H1 (cell line): ENCODE measurements around the gene LDHAL6A. TPM values are rescaled to one million over a fixed set of nuclear protein-coding genes. Genes with fewer than 3 reads are reported as not detected.

Source experiments
- CTCF ChIA-PET: fragments of 300-600 bp; sonication (Branson Sonifier 250); formaldehyde crosslinking; loops from one replicate; lab custom pipeline; 2021; ENCODE audit not compliant: partially characterized antibody; lab: Charles Lee
- POLR2A ChIA-PET: fragments of 300-600 bp; sonication (Branson Sonifier 250); formaldehyde crosslinking; loops from one replicate; lab custom pipeline; 2021; ENCODE audit warnings: inconsistent platforms; ENCODE audit not compliant: partially characterized antibody; lab: Charles Lee
- DNase-seq, 2 experiments: peaks; one replicate each; pipeline versions ENCODE4 v3.0.0 to v3.0.0-alpha.2; 2010 to 2022; ENCODE audit warnings: low spot score in 2 of 2, low read depth in 1 of 2, mixed read lengths in 1 of 2
- FAIRE-seq: peaks from 2 replicates; lab custom pipeline; 2011; peaks lifted over from hg19 to GRCh38; lab: Jason Lieb, UNC
- H2AFZ ChIP-seq: 2 replicates; pipeline ENCODE4 v1.8.1; 2012; ENCODE audit warnings: low read length, inconsistent platforms
- H2AK5ac ChIP-seq: 2 replicates; pipeline ENCODE4 v1.6.1; 2013; ENCODE audit warnings: low read depth, low read length
- H2BK120ac ChIP-seq: replicated peaks from 2 replicates; pipeline ENCODE3; 2013; ENCODE audit warnings: low read depth, low read length, inconsistent platforms
- H2BK12ac ChIP-seq: 2 replicates; pipeline ENCODE4 v1.6.1; 2013; ENCODE audit warnings: low read depth, low read length
- H2BK15ac ChIP-seq: 2 replicates; pipeline ENCODE4 v1.6.1; 2013; ENCODE audit warnings: low read length
- H2BK20ac ChIP-seq: 2 replicates; pipeline ENCODE4 v1.6.1; 2013; ENCODE audit warnings: low read length
- H2BK5ac ChIP-seq: 2 replicates; pipeline ENCODE4 v1.6.1; 2013; ENCODE audit warnings: low read depth, low read length
- H3K14ac ChIP-seq: 2 replicates; pipeline ENCODE4 v1.6.1; 2013; ENCODE audit warnings: inconsistent platforms; ENCODE audit not compliant: insufficient read length
- H3K18ac ChIP-seq: 2 replicates; pipeline ENCODE4 v1.6.1; 2013; ENCODE audit warnings: low read length; ENCODE audit errors: extremely low read depth
- H3K23ac ChIP-seq: 2 replicates; pipeline ENCODE4 v1.6.1; 2013; ENCODE audit warnings: inconsistent platforms; ENCODE audit not compliant: insufficient read length
- H3K23me2 ChIP-seq: 2 replicates; pipeline ENCODE4 v1.6.1; 2013; ENCODE audit warnings: low read depth, low read length
- H3K27ac ChIP-seq: 2 replicates; pipeline ENCODE4 v1.6.1; 2011; ENCODE audit warnings: low read depth, low read length, inconsistent platforms
- H3K27me3 ChIP-seq, 4 experiments: replicated peaks in 1 of 4; 1 replicate in 1 of 4; 2 replicates in 3 of 4; pipeline versions ENCODE4 v1.6.1 to v1.8.1; 2011 to 2013; ENCODE audit warnings: low read length in 3 of 4, mild to moderate bottlenecking in 3 of 4, inconsistent platforms in 2 of 4, mixed read lengths in 2 of 4, moderate library complexity in 1 of 4; ENCODE audit not compliant: control insufficient read depth in 3 of 4, insufficient read depth in 3 of 4; ENCODE audit errors: extremely low read depth in 1 of 4
- H3K36me3 ChIP-seq, 4 experiments: 2 replicates each; pipeline versions ENCODE4 v1.6.1 to v1.8.1; 2011 to 2013; ENCODE audit warnings: mild to moderate bottlenecking in 4 of 4, low read length in 3 of 4, moderate library complexity in 2 of 4, control low read depth in 1 of 4, inconsistent platforms in 1 of 4; ENCODE audit not compliant: insufficient read depth in 4 of 4, control insufficient read depth in 2 of 4
- H3K4ac ChIP-seq: replicated peaks from 2 replicates; pipeline ENCODE3; 2013; ENCODE audit warnings: low read length, low read depth, mixed read lengths, inconsistent platforms; ENCODE audit not compliant: insufficient read length
- H3K4me1 ChIP-seq, 4 experiments: replicated peaks in 1 of 4; 1 replicate in 1 of 4; 2 replicates in 3 of 4; pipeline versions ENCODE4 v1.6.1 to v1.8.1; 2011 to 2013; ENCODE audit warnings: low read length in 3 of 4, inconsistent platforms in 2 of 4, mixed read lengths in 1 of 4; ENCODE audit not compliant: insufficient read depth in 4 of 4, control insufficient read depth in 3 of 4
- H3K4me2 ChIP-seq, 2 experiments: 2 replicates each; pipeline versions ENCODE4 v1.6.1 to v1.8.1; 2011 to 2013; ENCODE audit warnings: low read depth in 2 of 2, low read length in 2 of 2, control low read depth in 1 of 2, inconsistent platforms in 1 of 2, mild to moderate bottlenecking in 1 of 2; ENCODE audit not compliant: insufficient read depth in 1 of 2
- H3K4me3 ChIP-seq, 4 experiments: fragments of 200-600, 300-600 bp in 1 of 4; sonication (generic), shearing (Covaris generic), sonication (Bioruptor Twin) in 1 of 4; 2 replicates each; pipeline versions ENCODE4 v1.5.1 to v1.8.1; 2011 to 2016; ENCODE audit warnings: low read length in 4 of 4, low read depth in 3 of 4, control low read depth in 2 of 4, inconsistent platforms in 2 of 4, mild to moderate bottlenecking in 2 of 4, mixed read lengths in 1 of 4, moderate library complexity in 1 of 4; ENCODE audit not compliant: insufficient read depth in 2 of 4; ENCODE audit errors: extremely low read depth in 1 of 4
- H3K56ac ChIP-seq: replicated peaks from 2 replicates; pipeline ENCODE3; 2013; ENCODE audit warnings: low read depth, mild to moderate bottlenecking, mixed read lengths, low read length, inconsistent platforms; ENCODE audit not compliant: insufficient read length
- H3K79me1 ChIP-seq: 2 replicates; pipeline ENCODE4 v1.6.1; 2013; ENCODE audit warnings: low read depth, low read length, control low read depth
- H3K79me2 ChIP-seq, 2 experiments: 2 replicates each; pipeline versions ENCODE4 v1.6.1 to v1.8.1; 2012 to 2013; ENCODE audit warnings: low read length in 2 of 2, mild to moderate bottlenecking in 2 of 2, inconsistent platforms in 1 of 2; ENCODE audit not compliant: insufficient read depth in 2 of 2, control insufficient read depth in 1 of 2
- H3K9ac ChIP-seq, 4 experiments: replicated peaks in 1 of 4; 1 replicate in 1 of 4; 2 replicates in 3 of 4; pipeline versions ENCODE4 v1.6.1 to v1.8.1; 2011 to 2013; ENCODE audit warnings: low read depth in 3 of 4, low read length in 3 of 4, control low read depth in 2 of 4, mild to moderate bottlenecking in 2 of 4, moderate library complexity in 2 of 4, inconsistent platforms in 1 of 4; ENCODE audit errors: extremely low read depth in 1 of 4
- H3K9me3 ChIP-seq, 2 experiments: 2 replicates each; pipeline versions ENCODE4 v1.6.1 to v1.8.1; 2012 to 2013; ENCODE audit warnings: mild to moderate bottlenecking in 2 of 2, moderate library complexity in 2 of 2, control low read depth in 1 of 2, inconsistent platforms in 1 of 2, low read depth in 1 of 2, low read length in 1 of 2, mixed read lengths in 1 of 2; ENCODE audit not compliant: insufficient read depth in 2 of 2
- H4K20me1 ChIP-seq, 2 experiments: replicated peaks in 1 of 2; 2 replicates each; pipeline versions ENCODE3 to v1.8.1; 2011 to 2013; ENCODE audit warnings: inconsistent platforms in 2 of 2, low read length in 2 of 2, mild to moderate bottlenecking in 1 of 2; ENCODE audit not compliant: insufficient read depth in 2 of 2, control insufficient read depth in 1 of 2
- H4K5ac ChIP-seq: 2 replicates; pipeline ENCODE4 v1.6.1; 2013; ENCODE audit warnings: low read length, low read depth, mixed read lengths, inconsistent platforms; ENCODE audit not compliant: insufficient read length
- H4K8ac ChIP-seq: 2 replicates; pipeline ENCODE4 v1.8.0; 2013; ENCODE audit warnings: mild to moderate bottlenecking, moderate library complexity, low read length, inconsistent platforms; ENCODE audit not compliant: insufficient read depth; ENCODE audit errors: extremely low read depth
- H4K91ac ChIP-seq: replicated peaks from 2 replicates; pipeline ENCODE3; 2013; ENCODE audit warnings: low read length, mixed read lengths, inconsistent platforms; ENCODE audit not compliant: insufficient read length
- ATF3 ChIP-seq: IDR thresholded peaks from 2 replicates; pipeline ENCODE4 v1.6.1; 2011; ENCODE audit warnings: low read depth, mild to moderate bottlenecking, low read length; ENCODE audit not compliant: insufficient read depth
- CBX8 ChIP-seq: fragments of 300-800, 300-1000 bp; sonication (generic); IDR thresholded peaks from 2 replicates; pipeline ENCODE4 v1.7.1; 2016; ENCODE audit warnings: low read depth, low read length, borderline replicate concordance
- E2F6 ChIP-seq: IDR thresholded peaks from 2 replicates; pipeline ENCODE4 v1.6.1; 2012; ENCODE audit warnings: inconsistent platforms
- HDAC2 ChIP-seq, 2 experiments: fragments of 300-600 bp in 1 of 2; sonication (generic) in 1 of 2; IDR thresholded peaks; 2 replicates each; pipeline ENCODE4 v1.6.1; 2011 to 2012; ENCODE audit warnings: low read depth in 2 of 2, low read length in 2 of 2, mild to moderate bottlenecking in 2 of 2, moderate library complexity in 2 of 2, borderline replicate concordance in 1 of 2, inconsistent platforms in 1 of 2
- HDAC6 ChIP-seq: IDR thresholded peaks from one replicate; pipeline ENCODE4 v1.7.1; 2012; ENCODE audit warnings: low read depth, mild to moderate bottlenecking, inconsistent platforms, low read length, moderate library complexity
- JUND ChIP-seq: IDR thresholded peaks from 2 replicates; pipeline ENCODE4 v1.6.1; 2011; ENCODE audit warnings: mild to moderate bottlenecking, improper control_type of control experiment, low read length
- NRF1 ChIP-seq: IDR thresholded peaks from 2 replicates; pipeline ENCODE4 v1.6.1; 2011; ENCODE audit warnings: mild to moderate bottlenecking, low read depth, low read length, improper control_type of control experiment
- POLR2A ChIP-seq, 2 experiments: IDR thresholded peaks; 1 replicate in 1 of 2; 2 replicates in 1 of 2; pipeline ENCODE4 v1.6.1; 2011; ENCODE audit warnings: low read depth in 2 of 2, low read length in 2 of 2, mild to moderate bottlenecking in 2 of 2; ENCODE audit errors: control extremely low read depth in 1 of 2
- POU5F1 ChIP-seq: IDR thresholded peaks from 2 replicates; pipeline ENCODE4 v1.6.1; 2011; ENCODE audit warnings: low read depth, mild to moderate bottlenecking, low read length, moderate library complexity
- RAD21 ChIP-seq, 2 experiments: IDR thresholded peaks in 1 of 2; conservative IDR thresholded peaks in 1 of 2; 2 replicates each; pipeline ENCODE4 v1.6.1; 2011; ENCODE audit warnings: low read depth in 2 of 2, low read length in 2 of 2, improper control_type of control experiment in 1 of 2, inconsistent platforms in 1 of 2, mild to moderate bottlenecking in 1 of 2, moderate library complexity in 1 of 2
- RFX5 ChIP-seq: IDR thresholded peaks from 2 replicates; pipeline ENCODE4 v1.6.1; 2011; ENCODE audit warnings: low read depth, low read length, improper control_type of control experiment, borderline replicate concordance
- WGBS, 2 experiments: shearing (Covaris generic) in 1 of 2; methylation state at CpG; one replicate each; pipeline versions ENCODE4 v1.1.6 to v1.1.7; 2013 to 2015; ENCODE audit warnings: low lambda C conversion rate in 2 of 2, mixed read lengths in 2 of 2, inconsistent platforms in 1 of 2, low coverage in 1 of 2, missing lambda C conversion rate in 1 of 2; ENCODE audit not compliant: insufficient replicate concordance in 2 of 2, insufficient coverage in 1 of 2, insufficient read length in 1 of 2; ENCODE audit errors: extremely low coverage in 1 of 2, missing lambda C conversion rate in 1 of 2; 5-methylcytosine and 5-hydroxymethylcytosine counted together
- polyA plus RNA-seq, 7 experiments: library from polyadenylated mRNA; depleted of rRNA in 3 of 7; stranded (reverse) in 5 of 7; unstranded in 2 of 7; fragments of >200 nt in 5 of 7; fragments of 200-250 nt in 2 of 7; gene quantifications; 1 replicate in 5 of 7; 2 replicates in 1 of 7; 4 replicates in 1 of 7; pipeline versions ENCODE4 v1.2.1 to v1.2.3, GENCODE V29; 2011 to 2013; ENCODE audit warnings: missing spikeins in 2 of 7, mixed read lengths in 2 of 7
- total RNA-seq: library from RNA; stranded (reverse); fragmentation: NEBNext Ultra II Directional; extraction: Animal tissue kit (Norgen Biotek cat#: 25700); gene quantifications from 2 replicates; pipeline ENCODE4 v1.2.1, GENCODE V29; 2021

LDHAL6A gene
- total and polyA plus RNA-seq, 2 of the 8 experiments (the other 6 are each of a cell fraction or from before 2014, with no cell fraction given), result not detected

DNA sequence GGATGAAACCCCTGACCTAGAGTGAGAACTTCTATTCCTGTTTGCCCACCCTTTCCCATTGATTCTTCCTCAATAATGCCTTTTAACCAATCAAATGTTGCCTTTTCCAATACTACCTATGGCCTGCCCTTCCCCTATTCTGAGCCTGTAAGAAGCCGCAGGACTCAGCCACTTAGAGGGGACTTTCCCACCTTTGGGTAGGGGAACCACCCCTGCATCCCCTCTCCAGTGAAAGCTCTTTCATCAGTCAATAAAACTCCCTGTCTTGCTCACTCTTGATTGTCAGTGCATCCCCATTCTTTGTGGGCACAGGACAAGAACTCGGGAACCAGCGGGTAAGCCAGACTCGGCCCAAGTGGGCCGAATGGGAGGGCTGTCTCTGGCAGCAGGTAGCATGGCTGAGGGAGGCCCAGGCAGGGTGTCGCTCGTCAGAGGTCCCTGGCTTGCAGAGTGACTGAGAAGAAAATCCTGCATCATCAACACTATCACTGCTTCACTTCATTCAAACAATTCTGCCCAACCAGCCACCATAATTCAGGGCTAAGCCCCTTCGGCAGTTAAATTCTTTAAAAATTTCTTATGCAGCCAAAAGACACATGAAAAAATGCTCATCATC is 30.4 kb downstream of the LDHAL6A start:
- no peak overlapping the region for H2BK120ac ChIP-seq
- TF ChIP-seq POU5F1 (no peak), E2F6 (no peak), RAD21 (IDR thresholded peaks at IDR 0.05 in 1 of 2, conservative IDR thresholded peaks at IDR 0.05 in 1 of 2; ENCODE audit: low read depth in 2 of 2, low read length in 2 of 2) (no peak), ATF3 (no peak), HDAC6 (no peak), RFX5 (no peak), HDAC2 (IDR thresholded peaks at IDR 0.05; ENCODE audit: borderline replicate concordance in 1 of 2, low read depth in 2 of 2, low read length in 2 of 2) (no peak), CBX8 (no peak), POLR2A (IDR thresholded peaks at IDR 0.05; ENCODE audit: control extremely low read depth in 1 of 2, low read depth in 2 of 2, low read length in 2 of 2) (no peak), NRF1 (no peak), JUND (no peak)
- H2BK15ac ChIP-seq, result no peak overlapping the region
- no peak overlapping the region for H3K27ac ChIP-seq
- H2AFZ ChIP-seq, result no peak overlapping the region
- H3K27me3 ChIP-seq, result no peaks in the 10 kb centered on the region
- no peak overlapping the region for H4K91ac ChIP-seq
- H3K56ac ChIP-seq, result no peak overlapping the region
- no peak overlapping the region for H2BK5ac ChIP-seq
- H4K5ac ChIP-seq, result no peak overlapping the region
- no peak overlapping the region for H2AK5ac ChIP-seq
- H3K9ac ChIP-seq, result no peak overlapping the region
- no peaks in the 10 kb centered on the region for H3K23me2 ChIP-seq
- H3K79me2 ChIP-seq, result no peaks in the 10 kb centered on the region
- no peaks in the 10 kb centered on the region for H3K4me1 ChIP-seq
- whole genome bisulfite sequencing, 2 experiments, result 95% methylated on average over 8 of the region's 8 CpGs; no CpG with 5 or more reads in 1 of the 2 experiments
- no peak overlapping the region for H3K23ac ChIP-seq
- H3K4ac ChIP-seq, result no peak overlapping the region
- CTCF ChIA-PET, result interaction anchor here (0.6 kb wide), 1 partner anchor 38 kb away, joined by 3 read pairs; no protein-coding TSS in a partner anchor
- H4K8ac ChIP-seq, result no peak overlapping the region
- no peak overlapping the region for H2BK20ac ChIP-seq
- H2BK12ac ChIP-seq, result no peak overlapping the region
- POLR2A ChIA-PET, result no interaction called here
- H3K36me3 ChIP-seq, result peaks cover 7 to 38% (median 22%) of the 10 kb centered on the region in 4 experiments; a peak in 7 of 8 replicates
- FAIRE-seq (no peak), DNase-seq (no peak)
- H3K79me1 ChIP-seq, result no peaks in the 10 kb centered on the region; the same call in 1 of the 2 replicates
- no peak overlapping the region for H3K18ac ChIP-seq
- H3K14ac ChIP-seq, result no peak overlapping the region
- H3K4me3 ChIP-seq, result no peak overlapping the region
- H3K9me3 ChIP-seq, result no peaks in the 10 kb centered on the region
- no peak overlapping the region for H3K4me2 ChIP-seq
- no peaks in the 10 kb centered on the region for H4K20me1 ChIP-seq
